GM21515 (cell line): ENCODE data around the gene CAPN12.
A peak's percentile ranks its signal among the peaks of the same experiment; 100 is the strongest.
"Not testable (repeated sequence)": the region's sequence is repeated elsewhere in the genome, so short reads cannot be mapped to it uniquely, and the experiment has no call there.

Experiments used
- ATAC-seq: cut with Tn5 transposase; IDR thresholded peaks from one replicate; pipeline ENCODE4 v1.9.1; 2021; ENCODE audit not compliant: unreplicated experiment

The CAPN12 gene, protein sequence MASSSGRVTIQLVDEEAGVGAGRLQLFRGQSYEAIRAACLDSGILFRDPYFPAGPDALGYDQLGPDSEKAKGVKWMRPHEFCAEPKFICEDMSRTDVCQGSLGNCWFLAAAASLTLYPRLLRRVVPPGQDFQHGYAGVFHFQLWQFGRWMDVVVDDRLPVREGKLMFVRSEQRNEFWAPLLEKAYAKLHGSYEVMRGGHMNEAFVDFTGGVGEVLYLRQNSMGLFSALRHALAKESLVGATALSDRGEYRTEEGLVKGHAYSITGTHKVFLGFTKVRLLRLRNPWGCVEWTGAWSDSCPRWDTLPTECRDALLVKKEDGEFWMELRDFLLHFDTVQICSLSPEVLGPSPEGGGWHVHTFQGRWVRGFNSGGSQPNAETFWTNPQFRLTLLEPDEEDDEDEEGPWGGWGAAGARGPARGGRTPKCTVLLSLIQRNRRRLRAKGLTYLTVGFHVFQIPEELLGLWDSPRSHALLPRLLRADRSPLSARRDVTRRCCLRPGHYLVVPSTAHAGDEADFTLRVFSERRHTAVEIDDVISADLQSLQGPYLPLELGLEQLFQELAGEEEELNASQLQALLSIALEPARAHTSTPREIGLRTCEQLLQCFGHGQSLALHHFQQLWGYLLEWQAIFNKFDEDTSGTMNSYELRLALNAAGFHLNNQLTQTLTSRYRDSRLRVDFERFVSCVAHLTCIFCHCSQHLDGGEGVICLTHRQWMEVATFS

DNA sequence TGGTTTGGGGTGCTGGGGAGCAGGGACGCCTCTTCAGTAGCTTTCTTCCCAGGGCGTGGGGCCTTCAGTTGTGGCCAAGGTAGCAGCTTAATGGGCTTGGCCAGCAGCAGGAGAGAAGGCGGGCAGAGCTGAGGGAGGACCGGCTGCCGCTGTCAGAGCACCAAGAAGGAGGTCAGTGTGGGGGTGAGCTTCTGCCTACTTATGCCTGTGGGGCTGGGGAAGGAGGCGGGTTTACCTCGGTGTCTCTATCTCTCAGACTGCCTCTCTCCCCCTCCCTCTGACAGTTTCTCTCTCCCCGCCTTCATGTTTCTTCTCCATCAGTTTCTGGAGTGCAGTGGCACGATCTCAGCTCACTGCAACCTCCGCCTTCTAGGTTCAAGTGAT, at the start of gene CAPN12:
CAPN12 (minus strand) TSS at position 177 of the 384 bp plus-strand sequence. CDS start 309 bp downstream, outside the sequence.
- no peak for ATAC-seq

DNA sequence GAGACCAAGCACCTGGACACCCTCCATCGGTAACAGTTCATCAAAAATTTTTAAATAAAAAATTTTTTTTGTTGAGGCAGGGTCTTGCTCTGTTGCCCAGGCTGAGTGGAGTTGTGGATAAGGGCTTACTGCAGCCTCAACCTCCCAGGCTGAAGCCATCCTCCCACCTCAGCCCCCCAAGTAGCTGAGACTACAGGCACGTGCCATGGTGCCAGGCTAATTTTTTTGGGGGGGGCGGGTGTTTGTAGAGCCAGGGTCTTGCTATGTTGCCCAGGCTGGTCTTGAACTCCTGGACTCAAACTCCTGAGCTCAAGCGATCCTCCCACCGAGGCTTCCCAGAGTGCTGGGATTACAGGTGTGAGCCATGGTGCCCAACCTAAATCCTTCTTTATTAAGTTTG, 49.4 kb upstream of the CAPN12 start:
- ATAC-seq, result no peak

DNA sequence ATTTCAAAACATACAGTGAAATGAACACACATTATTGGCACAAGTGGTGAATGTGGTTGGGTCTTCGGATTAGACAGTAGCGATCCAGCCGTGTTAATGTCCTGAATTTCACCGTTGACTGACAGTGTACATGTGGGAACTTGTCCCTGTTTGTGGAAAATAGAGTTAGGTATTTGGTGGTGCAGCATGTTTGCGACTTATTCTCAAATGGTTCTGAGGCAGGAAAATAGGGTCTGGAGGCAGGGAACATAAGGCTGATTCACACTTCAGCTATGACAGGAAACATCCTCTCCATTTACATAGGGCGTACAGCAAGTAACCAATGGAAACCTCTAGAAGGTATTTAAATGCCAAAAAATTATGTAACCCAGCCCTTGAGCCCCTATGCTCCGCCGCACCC, 48.9 kb upstream of the CAPN12 start:
- no peak for ATAC-seq

DNA sequence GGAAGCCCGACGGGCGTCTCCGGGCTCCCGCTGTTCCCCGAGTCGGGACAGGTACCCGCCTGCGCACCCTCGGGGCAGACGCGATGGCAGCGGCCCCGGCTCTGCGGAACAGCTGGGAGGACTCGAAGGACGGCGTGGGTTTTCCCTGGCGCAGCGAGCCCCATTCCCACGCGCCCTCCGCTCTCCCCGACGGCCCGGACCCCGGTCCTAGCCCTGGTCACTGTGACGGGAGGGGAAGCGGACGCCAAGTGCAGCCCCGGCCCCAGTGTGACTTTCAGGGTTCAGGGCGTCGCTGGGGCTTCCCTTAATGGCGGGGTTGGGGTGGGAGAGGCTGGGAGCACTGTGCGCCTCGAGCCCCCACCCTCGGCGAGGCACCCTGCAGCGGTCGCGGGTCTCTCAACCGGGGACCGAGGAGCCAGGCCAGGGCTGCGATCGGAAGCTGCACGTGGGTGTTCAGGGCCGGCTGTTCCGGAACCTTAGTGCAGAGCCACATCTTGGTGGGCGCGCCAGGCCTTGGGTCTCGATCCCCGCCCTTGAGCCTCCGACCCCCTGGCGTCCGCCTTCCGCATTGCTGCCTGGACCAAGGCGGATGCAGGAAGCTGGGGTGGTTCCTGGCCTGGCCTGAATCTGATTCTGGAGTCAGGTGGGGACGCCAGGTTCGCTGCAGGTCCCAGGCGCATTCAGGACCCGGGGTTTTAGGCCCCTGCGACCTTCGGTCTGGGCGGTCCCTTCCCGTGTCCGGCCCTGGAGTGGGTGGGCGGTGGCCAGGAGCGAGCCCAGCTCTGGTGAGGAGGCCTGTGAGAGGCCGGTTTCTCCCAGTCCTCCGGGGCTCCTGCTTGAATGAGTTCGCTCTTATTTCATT, 48.2 kb upstream of the CAPN12 start:
- no peak for ATAC-seq

DNA sequence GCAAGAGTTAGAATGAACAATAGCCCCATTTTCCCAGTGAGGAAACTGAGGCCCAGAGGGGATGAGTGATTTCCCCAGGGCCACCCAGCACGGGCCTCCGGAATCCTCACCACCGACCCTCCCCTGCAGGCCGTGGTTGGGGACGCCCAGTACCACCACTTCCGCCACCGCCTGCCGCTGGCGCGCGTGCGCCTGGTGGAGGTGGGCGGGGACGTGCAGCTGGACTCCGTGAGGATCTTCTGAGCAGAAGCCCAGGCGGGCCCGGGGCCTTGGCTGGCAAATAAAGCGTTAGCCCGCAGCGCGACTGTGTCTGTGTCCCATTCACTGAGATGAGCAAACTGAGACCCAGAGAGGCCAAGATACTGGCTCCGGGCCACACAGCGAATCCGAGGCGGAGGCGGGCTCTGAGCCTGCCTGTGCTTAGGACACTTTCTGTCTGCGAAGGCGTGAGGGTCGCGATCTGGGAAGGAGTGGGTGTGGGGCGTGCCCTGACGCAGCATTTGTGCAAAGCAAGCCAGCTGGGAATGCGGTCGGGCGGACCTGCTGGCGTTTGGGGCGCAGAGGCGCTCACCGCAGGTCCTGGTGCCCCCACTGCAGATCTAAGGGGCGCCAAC, 47.3 kb upstream of the CAPN12 start:
- peak; percentile 57 for ATAC-seq

DNA sequence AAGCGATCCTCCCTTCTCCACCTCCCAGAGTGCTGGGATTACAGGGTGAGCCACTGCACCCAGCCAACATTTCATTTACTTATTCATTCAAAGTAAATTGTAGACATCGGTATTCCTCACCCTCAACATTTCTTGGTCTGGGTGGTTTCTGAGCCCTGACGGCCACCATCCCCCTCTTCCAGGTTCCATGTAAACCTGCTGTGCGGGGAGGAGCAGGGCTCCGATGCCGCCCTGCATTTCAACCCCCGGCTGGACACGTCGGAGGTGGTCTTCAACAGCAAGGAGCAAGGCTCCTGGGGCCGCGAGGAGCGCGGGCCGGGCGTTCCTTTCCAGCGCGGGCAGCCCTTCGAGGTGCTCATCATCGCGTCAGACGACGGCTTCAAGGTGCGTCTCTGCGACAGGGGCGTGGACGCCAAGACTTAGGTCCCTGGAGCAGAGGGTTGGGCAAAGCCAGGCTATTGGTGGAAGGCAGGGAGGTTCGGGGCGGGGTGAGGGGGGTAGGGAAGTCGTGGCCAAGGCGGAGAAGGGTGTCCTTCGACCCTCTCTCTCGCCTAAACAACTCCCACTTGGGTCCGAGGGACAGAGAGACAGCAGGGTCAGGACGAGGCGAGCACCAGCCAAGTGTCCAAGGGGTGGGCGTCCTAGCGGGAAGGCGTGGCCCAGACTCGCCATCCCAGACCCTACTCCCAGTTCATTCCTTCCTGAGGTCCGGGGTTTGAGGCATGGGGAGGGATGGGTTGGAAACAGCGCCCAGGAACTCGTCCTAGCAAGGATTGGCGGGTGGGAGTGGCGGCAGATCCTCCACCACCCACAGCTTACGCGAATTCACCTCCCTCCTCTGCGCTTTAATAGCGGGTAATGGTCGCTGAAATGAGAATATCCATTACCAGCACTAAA, 46.5 kb upstream of the CAPN12 start:
- ATAC-seq, result not testable (repeated sequence)

DNA sequence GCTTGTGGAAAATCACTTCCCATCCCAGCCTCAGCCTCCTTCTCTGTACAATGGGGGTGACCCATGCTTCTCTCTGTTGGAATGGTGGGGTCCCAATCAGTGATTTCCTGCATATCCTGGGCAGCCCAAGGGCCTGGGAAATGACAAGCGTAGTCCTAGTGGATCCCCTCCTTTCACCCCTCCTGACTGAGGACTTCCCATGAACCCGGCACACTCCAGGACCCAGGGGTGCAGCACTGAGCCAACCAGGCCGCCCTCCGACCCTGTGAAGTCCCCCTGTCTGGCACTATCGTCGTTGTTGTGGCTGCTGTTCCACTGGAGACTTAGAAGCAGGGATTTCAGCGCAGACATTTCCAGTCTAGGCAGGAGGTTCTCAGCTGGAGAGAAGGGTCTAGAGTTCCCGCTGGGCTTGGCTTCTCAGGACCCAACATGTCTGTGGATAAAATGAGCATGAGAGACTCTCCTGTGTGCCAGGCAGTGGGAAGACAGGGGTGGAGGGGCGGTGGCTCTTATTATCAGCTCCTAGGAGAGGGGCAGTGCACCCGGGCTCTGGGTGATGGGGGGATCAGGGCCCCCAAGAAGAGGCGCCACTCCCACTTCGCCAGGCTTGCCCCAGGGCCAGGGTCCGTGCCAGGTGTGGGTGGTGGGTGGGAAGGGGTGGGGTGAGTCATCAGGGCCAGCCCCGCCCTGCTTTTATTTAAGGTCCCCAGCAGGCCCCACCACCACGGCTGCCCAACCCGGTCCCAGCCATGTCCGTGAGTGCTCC, 44.4 kb upstream of the CAPN12 start, which contains the start of gene LGALS7B:
LGALS7B (plus strand) TSS at position 723 of the 766 bp plus-strand sequence; CDS start at position 750, 27 bp downstream.
- no peak for ATAC-seq

DNA sequence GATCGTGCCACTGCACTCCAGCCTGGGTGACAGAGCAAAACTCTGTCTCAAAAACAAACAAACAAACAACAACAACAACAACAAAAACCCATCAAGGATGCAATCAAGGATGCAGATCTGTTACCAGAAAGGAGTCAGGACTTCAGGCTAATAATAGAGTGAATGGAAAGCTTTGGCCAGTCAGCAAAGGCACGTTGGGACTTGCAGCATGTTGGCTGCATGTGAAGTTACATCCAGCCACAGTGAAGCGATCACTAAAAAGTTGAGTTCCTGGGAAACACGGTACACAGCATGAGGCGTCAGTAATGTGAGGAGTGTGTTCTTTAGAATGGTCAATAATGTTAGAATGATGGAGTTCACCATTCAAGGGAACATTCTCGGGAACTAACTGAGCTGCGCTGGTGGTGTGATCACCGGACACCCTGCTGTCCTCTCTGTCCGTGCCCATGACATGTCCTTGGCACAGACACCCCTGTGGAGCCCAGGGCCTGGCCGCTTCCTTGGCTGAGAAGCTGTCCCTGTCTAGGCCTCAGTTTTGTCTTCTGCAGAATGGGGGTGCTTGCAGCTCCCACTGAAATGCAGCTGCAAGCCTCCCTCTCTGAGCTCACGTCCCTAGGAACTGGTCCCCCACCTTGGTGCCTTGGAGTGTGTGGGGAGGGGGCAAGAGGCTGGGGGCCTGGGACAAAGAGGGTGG, 42.4 kb upstream of the CAPN12 start:
- ATAC-seq, result no peak

DNA sequence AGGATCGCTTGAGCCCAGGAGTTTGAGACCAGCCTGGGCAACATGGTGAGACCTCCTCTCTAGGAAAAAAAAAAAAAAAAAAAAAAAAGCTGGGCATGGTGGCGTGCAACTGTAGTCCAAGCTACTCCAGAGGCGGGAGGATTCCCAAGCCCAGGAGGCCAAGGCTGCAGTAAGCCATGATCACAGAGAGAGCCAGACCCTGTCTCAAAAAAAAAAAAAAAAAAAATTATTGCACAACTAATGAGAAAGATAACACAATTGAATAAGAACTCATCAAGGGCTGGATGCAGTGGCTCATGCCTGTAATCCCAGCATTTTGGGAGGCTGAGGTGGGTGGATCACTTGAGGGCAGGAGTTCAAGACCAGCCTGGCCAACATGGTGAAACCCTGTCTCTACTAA, 41.8 kb upstream of the CAPN12 start:
- ATAC-seq, result not testable (repeated sequence)

DNA sequence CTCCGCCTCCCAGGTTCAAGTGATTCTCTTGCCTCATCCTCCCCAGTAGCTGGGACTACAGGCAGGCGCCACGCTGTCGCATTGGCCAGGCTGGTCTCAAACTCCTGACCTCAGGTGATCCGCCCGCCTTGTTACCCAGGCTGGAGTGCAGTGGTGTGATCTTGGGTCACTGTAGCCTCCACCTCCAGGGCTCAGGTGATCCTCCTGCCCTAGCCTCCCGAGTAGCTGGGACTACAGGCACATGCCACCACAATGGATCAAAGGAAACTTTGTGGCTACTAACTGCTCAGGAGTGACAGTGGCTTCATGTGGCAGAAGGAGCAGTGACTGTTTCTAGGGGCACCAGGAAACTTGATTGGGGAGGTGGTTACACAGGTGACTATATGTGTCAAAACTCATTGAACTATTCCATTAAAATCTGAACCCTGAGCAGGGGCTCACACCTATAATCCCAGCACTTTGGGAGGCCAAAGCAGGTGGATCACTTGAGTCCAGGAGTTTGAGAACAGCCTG, 41.0 kb upstream of the CAPN12 start:
- ATAC-seq, result no peak

DNA sequence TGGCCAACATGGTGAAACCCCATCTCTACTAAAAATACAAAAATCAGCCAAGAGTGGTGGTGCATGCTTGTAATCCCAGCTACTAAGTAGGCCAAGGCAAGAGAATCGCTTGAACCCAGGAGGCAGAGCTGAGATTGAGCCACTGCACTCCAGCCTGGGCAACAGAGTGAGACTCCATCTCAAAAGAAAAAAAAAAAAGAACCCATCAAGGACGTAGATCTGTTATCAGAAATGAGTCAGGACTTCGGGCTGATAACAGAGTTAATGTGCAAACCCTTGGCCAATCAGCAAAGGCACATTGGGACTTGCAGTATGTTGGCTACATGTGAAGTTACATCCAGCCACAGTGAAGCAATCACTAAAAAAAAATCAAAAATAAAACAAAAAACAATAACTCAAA, 40.0 kb upstream of the CAPN12 start:
- ATAC-seq, result no peak

DNA sequence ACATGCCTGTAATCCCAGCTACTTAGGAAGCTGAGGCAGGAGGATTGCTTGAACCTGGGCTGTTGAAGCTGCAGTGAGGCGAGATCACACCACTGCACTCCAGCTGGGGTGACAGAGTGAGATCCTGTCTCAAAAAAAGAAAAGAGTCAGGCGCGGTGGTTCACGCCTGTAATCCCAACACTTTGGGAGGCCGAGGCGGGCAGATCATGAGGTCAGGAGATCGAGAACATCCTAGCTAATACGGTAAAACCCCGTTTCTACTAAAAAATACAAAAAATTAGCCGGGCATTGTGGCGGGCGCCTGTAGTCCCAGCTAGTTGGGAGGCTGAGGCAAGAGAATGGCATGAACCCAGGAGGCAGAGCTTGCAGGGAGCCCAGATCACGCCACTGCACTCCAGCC, 37.9 kb upstream of the CAPN12 start:
- not testable (repeated sequence) for ATAC-seq

DNA sequence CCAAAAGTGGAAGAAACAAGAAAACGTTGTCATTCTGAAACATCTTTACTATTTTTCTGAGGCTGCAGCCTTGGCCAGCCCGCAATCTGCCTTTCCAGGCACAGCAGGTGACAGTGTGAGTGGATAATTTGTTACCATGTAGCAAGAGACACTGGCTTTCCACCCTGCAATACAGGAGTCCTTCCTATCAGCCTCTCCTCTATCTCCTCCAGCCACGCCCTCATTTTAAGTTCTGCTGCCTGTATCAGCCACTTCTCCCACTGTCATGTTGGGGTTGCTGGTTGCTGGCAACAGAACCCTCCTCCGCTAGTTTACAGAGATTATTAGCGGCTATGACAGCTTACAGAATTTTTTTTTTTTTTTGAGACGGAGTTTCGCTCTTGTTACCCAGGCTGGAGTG, 36.8 kb upstream of the CAPN12 start:
- no peak for ATAC-seq

DNA sequence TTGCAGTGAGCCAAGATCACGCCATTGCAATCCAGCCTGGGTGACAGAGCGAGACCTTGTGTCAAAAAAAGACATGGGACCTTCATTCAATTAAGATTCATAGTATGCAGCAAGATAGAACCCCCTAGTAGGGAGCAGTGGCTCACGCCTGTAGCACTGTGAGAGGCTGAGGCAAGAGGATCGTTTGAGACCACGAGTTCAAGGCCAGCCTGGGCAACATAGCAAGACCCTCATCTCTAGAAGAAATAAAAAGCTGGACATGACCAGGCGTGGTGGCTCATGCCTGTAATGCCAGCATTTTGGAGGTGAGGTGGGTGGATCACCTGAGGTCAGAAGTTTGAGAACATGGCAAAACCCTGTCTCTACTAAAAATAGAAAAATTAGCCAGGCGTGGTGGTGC, 36.2 kb upstream of the CAPN12 start:
- no peak for ATAC-seq

DNA sequence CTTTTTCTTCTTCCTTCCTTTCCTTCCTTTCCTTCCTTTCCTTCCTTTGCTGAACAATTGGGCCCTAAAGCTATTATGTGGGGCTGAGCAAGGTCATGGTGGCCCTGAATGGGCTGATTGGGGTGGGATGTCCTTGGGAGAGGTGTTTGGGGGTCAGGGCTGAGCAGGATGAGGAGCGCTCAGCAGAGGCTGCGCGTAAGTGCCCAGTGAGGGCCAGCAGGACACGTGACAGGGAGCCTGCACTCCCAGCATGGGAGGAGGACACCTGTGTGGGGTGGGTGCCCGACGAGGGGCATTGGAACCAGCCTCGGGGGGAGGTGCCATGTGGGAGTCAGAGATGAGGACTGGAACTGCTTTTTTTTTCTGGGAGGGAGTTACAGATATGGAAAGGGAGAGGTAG, 34.5 kb upstream of the CAPN12 start:
- no peak for ATAC-seq

DNA sequence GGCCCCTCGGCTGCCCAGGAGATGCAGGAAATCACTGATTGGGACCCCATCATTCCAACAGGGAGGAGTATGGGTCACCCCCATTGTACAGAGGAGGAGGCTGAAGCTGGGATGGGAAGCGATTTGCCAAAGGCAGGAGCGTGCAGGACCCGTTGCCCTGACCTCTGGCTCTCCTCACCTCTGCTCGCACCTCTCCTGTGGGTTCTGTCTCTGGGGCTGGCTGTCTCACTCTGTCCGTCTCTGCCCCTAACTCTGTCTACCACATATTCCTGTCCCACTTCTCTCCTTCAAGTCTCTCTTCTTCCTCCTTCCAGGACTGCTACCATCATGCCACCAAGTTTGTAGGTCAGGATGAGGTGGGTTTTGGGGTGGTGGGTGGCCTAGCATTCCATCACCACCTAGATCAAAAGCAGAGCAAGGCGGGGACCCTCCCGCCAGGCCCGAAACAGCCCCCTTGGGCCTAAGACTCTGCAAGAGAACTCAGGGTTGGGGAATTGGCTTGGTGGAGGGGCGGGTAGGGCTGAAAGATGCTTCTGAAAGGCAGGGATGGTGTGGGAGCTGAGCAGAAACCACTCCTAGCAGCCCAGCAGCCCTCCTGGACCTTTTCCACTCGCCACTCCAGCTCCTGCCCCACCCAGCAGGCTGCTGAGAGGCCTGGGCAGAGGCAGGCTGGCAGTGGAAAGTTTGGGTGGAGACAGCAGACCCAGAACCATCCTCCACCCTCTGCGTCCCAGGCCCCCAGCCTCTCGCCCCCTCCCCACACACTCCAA, 30.1 kb upstream of the CAPN12 start:
- no peak for ATAC-seq

DNA sequence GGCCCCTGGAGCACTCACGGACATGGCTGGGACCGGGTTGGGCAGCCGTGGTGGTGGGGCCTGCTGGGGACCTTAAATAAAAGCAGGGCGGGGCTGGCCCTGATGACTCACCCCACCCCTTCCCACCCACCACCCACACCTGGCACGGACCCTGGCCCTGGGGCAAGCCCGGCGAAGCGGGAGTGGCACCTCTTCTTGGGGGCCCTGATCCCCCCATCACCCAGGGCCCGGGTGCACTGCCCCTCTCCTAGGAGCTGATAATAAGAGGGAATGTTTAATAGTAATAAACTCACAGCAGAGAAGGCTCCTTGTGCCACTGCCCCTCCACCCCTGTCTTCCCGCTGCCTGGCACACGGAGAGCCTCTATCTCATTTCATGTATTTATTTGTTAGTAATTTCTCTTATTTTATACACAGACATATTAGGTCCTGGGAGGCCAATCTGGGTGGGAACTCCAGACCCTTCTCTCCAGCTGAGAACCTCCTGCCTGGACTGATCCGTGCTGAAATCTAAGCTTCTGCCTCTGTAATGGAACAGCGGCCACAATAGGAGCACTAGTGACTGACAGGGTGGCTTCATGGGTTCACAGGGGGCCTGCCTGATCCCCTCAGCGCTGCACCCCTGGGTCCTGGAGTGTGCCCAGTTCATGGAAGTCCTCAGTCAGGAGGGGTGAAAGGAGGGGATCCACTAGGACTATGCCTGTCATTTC, 29.3 kb upstream of the CAPN12 start, which contains the start of gene LGALS7:
LGALS7 (minus strand) TSS at position 49 of the 709 bp plus-strand sequence; CDS start at position 24, 25 bp downstream.
- ATAC-seq, result no peak
